ENCODE data around the gene BPIFB2.

Gene BPIFB2

GRCh38 chr20:33009214-33010132, 2.0 kb downstream of the BPIFB2 start:
- no peak for DNase-seq

GRCh38 chr20:33010133-33010504, 2.6 kb downstream of the BPIFB2 start:
- DNase-seq, result no peak

GRCh38 chr20:33010674-33011449, 3.4 kb downstream of the BPIFB2 start:
- no peak for DNase-seq

- no peak for DNase-seq
Observed at GRCh38 chr20:33012327-33013189, 5.1 kb downstream of the BPIFB2 start.

GRCh38 chr20:33013701-33014326, 6.3 kb downstream of the BPIFB2 start:
- DNase-seq, result no peak

- no peak for DNase-seq
Observed at GRCh38 chr20:33014336-33015113, 7.0 kb downstream of the BPIFB2 start.

- DNase-seq, result no peak
Observed at GRCh38 chr20:33015114-33015484, 7.6 kb downstream of the BPIFB2 start.

GRCh38 chr20:33015700-33016580, 8.4 kb downstream of the BPIFB2 start:
- no peak for DNase-seq

- DNase-seq, result no peak
Observed at GRCh38 chr20:33016581-33017109, 9.1 kb downstream of the BPIFB2 start.

GRCh38 chr20:33017542-33017941, 10.0 kb downstream of the BPIFB2 start:
- no peak for DNase-seq

GRCh38 chr20:33018169-33018931, 10.8 kb downstream of the BPIFB2 start:
- DNase-seq, result no peak

- DNase-seq, result no peak
Observed at GRCh38 chr20:33019465-33020277, 12.2 kb downstream of the BPIFB2 start.

GRCh38 chr20:33020278-33021161, 13.0 kb downstream of the BPIFB2 start:
- DNase-seq, result no peak

- no peak for DNase-seq
Observed at GRCh38 chr20:33021879-33022278, 14.4 kb downstream of the BPIFB2 start.

GRCh38 chr20:33022289-33022688, 14.8 kb downstream of the BPIFB2 start:
- DNase-seq, result no peak

- no peak for DNase-seq
Observed at GRCh38 chr20:33022694-33023438, 15.4 kb downstream of the BPIFB2 start.
